NCI-H748 (cell line): ENCODE measurements around the gene CCDC197.
A peak's percentile ranks its signal among the peaks of the same experiment; 100 is the strongest.

Source experiments
- DNase-seq: peaks from one replicate; lab custom pipeline; 2025; ENCODE audit not compliant: unreplicated experiment; lab: John Stamatoyannopoulos, UW

The CCDC197 gene

GRCh38 chr14:93977171-93977570 is 19.9 kb upstream of the CCDC197 start:
- DNase-seq = no peak

- DNase-seq = no peak
Observed at GRCh38 chr14:93977790-93978581, 19.1 kb upstream of the CCDC197 start.

GRCh38 chr14:93978735-93979134 is 18.4 kb upstream of the CCDC197 start:
- DNase-seq = no peak

GRCh38 chr14:93980456-93981201 is 16.5 kb upstream of the CCDC197 start:
- DNase-seq = no peak

- no peak for DNase-seq
Observed at GRCh38 chr14:93981316-93982229, 15.5 kb upstream of the CCDC197 start.

- no peak for DNase-seq
Observed at GRCh38 chr14:93982230-93983007, 14.7 kb upstream of the CCDC197 start.

GRCh38 chr14:93984070-93984469 is 13.0 kb upstream of the CCDC197 start:
- no peak for DNase-seq

- DNase-seq = no peak
Observed at GRCh38 chr14:93984987-93985410, 12.1 kb upstream of the CCDC197 start.

- no peak for DNase-seq
Observed at GRCh38 chr14:93986955-93987354, 10.1 kb upstream of the CCDC197 start.

GRCh38 chr14:93987376-93987775 is 9.7 kb upstream of the CCDC197 start:
- no peak for DNase-seq

- no peak for DNase-seq
Observed at GRCh38 chr14:93987815-93988476, 9.2 kb upstream of the CCDC197 start.

- peak; percentile 67 for DNase-seq
Observed at GRCh38 chr14:93989939-93990338, 7.2 kb upstream of the CCDC197 start.

GRCh38 chr14:93991212-93991611 is 5.9 kb upstream of the CCDC197 start:
- no peak for DNase-seq

GRCh38 chr14:93991649-93992048 is 5.5 kb upstream of the CCDC197 start:
- no peak for DNase-seq

GRCh38 chr14:93993382-93993781 is 3.7 kb upstream of the CCDC197 start:
- DNase-seq = no peak

GRCh38 chr14:93994919-93995682 is 2.0 kb upstream of the CCDC197 start:
- DNase-seq = no peak

GRCh38 chr14:93996130-93996695 is 888 bp upstream of the CCDC197 start:
- DNase-seq = no peak

GRCh38 chr14:93997916-93998870 is 1.1 kb downstream of the CCDC197 start:
- DNase-seq = no peak
